ENCODE data around the gene CMSS1.

DNA sequence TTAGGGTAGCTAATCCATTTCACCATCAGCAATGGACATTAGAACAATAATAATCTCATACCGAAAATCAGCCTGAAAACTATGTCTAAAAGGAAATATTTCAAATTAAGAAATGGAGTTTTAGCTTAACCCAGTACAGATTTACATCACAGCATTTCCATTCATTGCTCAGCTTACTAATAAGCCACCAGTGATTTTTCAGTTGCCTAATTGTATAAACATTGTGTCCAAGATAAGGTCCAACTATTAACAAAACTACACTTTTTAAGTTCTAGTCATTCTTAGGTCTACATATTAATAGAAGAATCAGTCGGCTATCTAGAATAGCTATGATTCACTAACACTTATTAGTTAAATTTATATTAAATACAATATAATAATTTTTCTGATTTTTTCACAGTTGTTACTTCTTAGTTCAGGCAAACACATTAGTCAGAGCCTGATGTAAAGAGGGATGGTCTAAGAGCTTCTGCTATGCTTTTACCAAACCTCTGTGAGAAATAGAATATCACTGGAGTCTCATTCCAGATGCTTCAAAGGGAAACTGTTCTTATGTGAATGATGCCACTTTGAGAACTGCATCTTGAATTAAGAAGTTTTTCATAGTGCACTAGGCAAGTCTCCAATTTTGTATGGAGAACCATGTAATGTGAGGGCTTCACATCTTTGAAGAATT lies 74.1 kb downstream of the CMSS1 start:
- TF ChIP-seq, protein P1, sequence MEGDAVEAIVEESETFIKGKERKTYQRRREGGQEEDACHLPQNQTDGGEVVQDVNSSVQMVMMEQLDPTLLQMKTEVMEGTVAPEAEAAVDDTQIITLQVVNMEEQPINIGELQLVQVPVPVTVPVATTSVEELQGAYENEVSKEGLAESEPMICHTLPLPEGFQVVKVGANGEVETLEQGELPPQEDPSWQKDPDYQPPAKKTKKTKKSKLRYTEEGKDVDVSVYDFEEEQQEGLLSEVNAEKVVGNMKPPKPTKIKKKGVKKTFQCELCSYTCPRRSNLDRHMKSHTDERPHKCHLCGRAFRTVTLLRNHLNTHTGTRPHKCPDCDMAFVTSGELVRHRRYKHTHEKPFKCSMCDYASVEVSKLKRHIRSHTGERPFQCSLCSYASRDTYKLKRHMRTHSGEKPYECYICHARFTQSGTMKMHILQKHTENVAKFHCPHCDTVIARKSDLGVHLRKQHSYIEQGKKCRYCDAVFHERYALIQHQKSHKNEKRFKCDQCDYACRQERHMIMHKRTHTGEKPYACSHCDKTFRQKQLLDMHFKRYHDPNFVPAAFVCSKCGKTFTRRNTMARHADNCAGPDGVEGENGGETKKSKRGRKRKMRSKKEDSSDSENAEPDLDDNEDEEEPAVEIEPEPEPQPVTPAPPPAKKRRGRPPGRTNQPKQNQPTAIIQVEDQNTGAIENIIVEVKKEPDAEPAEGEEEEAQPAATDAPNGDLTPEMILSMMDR (conservative IDR thresholded peaks at IDR 0.05; ENCODE audit: low read length): no peak
- no peak for TF ChIP-seq EZH2phosphoT487 (IDR thresholded peaks at IDR 0.05; ENCODE audit: borderline replicate concordance)

Measured in Loucy (cell line).